ENCODE data around the gene PCBP3. TPM values are rescaled to one million over a fixed set of nuclear protein-coding genes. Genes with fewer than 3 reads are reported as not detected.

PCBP3 gene
- total and polyA plus RNA-seq, 2 donors (not counting 3 experiments of a cell fraction or from before 2014, with no cell fraction given), result 0.06 to 1.1 TPM

GRCh38 chr21:45776971-45777370, 133.4 kb downstream of the PCBP3 start:
- no peak for FAIRE-seq
- ChIA-PET CTCF (no interaction called here), POLR2A (no interaction called here)
- DNase-seq (ENCODE audit: low read depth, low spot score), result no peak
- H2AFZ ChIP-seq (ENCODE audit: low read depth, low read length), result no peak overlapping the region
- H3K27me3 ChIP-seq (ENCODE audit: control insufficient read depth in 2 of 2, insufficient read depth in 2 of 2, low read length in 2 of 2), result peaks cover 2% of the 10 kb centered on the region in 2 experiments
- H3K9ac ChIP-seq (replicated peaks; ENCODE audit: extremely low read depth, insufficient read depth, low read length), result no peak overlapping the region
- intact Hi-C loops (cut with micrococcal nuclease) (no loop called here), dilution Hi-C loops (cut with MboI; ENCODE audit: extremely low pct_ligation_motif_present, low sequenced_read_pairs) (no loop called here)
- no peaks in the 10 kb centered on the region for H3K9me1 ChIP-seq (replicated peaks; ENCODE audit: control insufficient read depth, extremely low read depth, insufficient read depth, low read length)
- H3K79me2 ChIP-seq (ENCODE audit: control insufficient read depth, insufficient read depth, low read length), result no peaks in the 10 kb centered on the region
- no peaks in the 10 kb centered on the region for H3K4me1 ChIP-seq (ENCODE audit: control insufficient read depth, extremely low read depth, insufficient read depth, low read length)
- no peak overlapping the region for H3K27ac ChIP-seq (ENCODE audit: insufficient read depth, low read depth, low read length)
- H3K4me2 ChIP-seq (ENCODE audit: insufficient read depth, low read length), result no peak overlapping the region
- H3K4me3 ChIP-seq (replicated peaks in 1 of 3; ENCODE audit: insufficient read depth in 1 of 3, low read depth in 1 of 3, low read length in 3 of 3), result no peak overlapping the region
- BruUV-seq (replicated peaks), result no TSS peak
- H3K36me3 ChIP-seq (ENCODE audit: control insufficient read depth in 2 of 2, extremely low read depth in 1 of 2, insufficient read depth in 2 of 2, low read length in 2 of 2), result no peaks in the 10 kb centered on the region
- no peaks in the 10 kb centered on the region for H4K20me1 ChIP-seq (replicated peaks; ENCODE audit: control insufficient read depth, extremely low read depth, insufficient read depth, low read length)
- H3K9me3 ChIP-seq (replicated peaks; ENCODE audit: control insufficient read depth, insufficient read depth, low read length), result no peaks in the 10 kb centered on the region
- TF ChIP-seq POLR2AphosphoS5 (IDR thresholded peaks at IDR 0.05; ENCODE audit: insufficient read depth, low read depth, low read length) (no peak), EZH2 (IDR thresholded peaks at IDR 0.05; ENCODE audit: borderline replicate concordance, low read depth, low read length, severe bottlenecking) (no peak), POLR2A (IDR thresholded peaks at IDR 0.05; ENCODE audit: low read depth, low read length) (no peak), MAX (IDR thresholded peaks at IDR 0.05; ENCODE audit: insufficient read depth, insufficient read length) (no peak), GATA2 (IDR thresholded peaks at IDR 0.05; ENCODE audit: insufficient read depth, insufficient read length, low read depth, low read length) (no peak), FOS (IDR thresholded peaks at IDR 0.05; ENCODE audit: borderline replicate concordance, insufficient read depth, low read length) (no peak), JUN (IDR thresholded peaks at IDR 0.05; ENCODE audit: borderline replicate concordance, insufficient read depth, insufficient read length, low read depth) (no peak), MYC (IDR thresholded peaks at IDR 0.05; ENCODE audit: low read depth, low read length) (no peak), CTCF (IDR thresholded peaks at IDR 0.05; ENCODE audit: extremely low read depth in 1 of 2, insufficient read depth in 1 of 2, low read depth in 1 of 2, low read length in 2 of 2) (no peak)

All from endothelial cell of umbilical vein (primary cell).